HG03066 (cell line): Measurements from ENCODE around the gene GRIN2B.

Experiments
- ATAC-seq: cut with Tn5 transposase; IDR thresholded peaks from one replicate; pipeline ENCODE4 v1.9.1; 2021; ENCODE audit warnings: low read depth; ENCODE audit not compliant: unreplicated experiment

The GRIN2B gene

GRCh38 chr12:13959131-13959723 is 22.2 kb downstream of the GRIN2B start:
- ATAC-seq = no peak

GRCh38 chr12:13957576-13957975 is 23.8 kb downstream of the GRIN2B start:
- ATAC-seq = no peak

- no peak for ATAC-seq
Measured at GRCh38 chr12:13956060-13956590, 25.3 kb downstream of the GRIN2B start.

GRCh38 chr12:13952096-13952495 is 29.3 kb downstream of the GRIN2B start:
- no peak for ATAC-seq

GRCh38 chr12:13950502-13950901 is 30.9 kb downstream of the GRIN2B start:
- ATAC-seq = no peak

GRCh38 chr12:13948621-13949020 is 32.8 kb downstream of the GRIN2B start:
- ATAC-seq = no peak

- ATAC-seq = no peak
Measured at GRCh38 chr12:13947276-13947946, 34.0 kb downstream of the GRIN2B start.

GRCh38 chr12:13945641-13946040 is 35.8 kb downstream of the GRIN2B start:
- ATAC-seq = no peak

- ATAC-seq = no peak
Measured at GRCh38 chr12:13945236-13945635, 36.2 kb downstream of the GRIN2B start.

- ATAC-seq = no peak
Measured at GRCh38 chr12:13942826-13943225, 38.6 kb downstream of the GRIN2B start.

- ATAC-seq = no peak
Measured at GRCh38 chr12:13941258-13942249, 39.8 kb downstream of the GRIN2B start.

- ATAC-seq = no peak
Measured at GRCh38 chr12:13940335-13940865, 41.0 kb downstream of the GRIN2B start.

GRCh38 chr12:13937735-13938134 is 43.7 kb downstream of the GRIN2B start:
- no peak for ATAC-seq

- ATAC-seq = no peak
Measured at GRCh38 chr12:13935169-13935568, 46.2 kb downstream of the GRIN2B start.
